ELF-1 (cell line): ENCODE results near the gene STK35.

Experiments used
- DNase-seq: peaks from one replicate; pipeline ENCODE4 v3.0.0-alpha.2; 2016; ENCODE audit warnings: low read depth, low spot score

Gene STK35

GRCh38 chr20:2133318-2134183 is 31.9 kb downstream of the STK35 start:
- DNase-seq = peak; percentile 57

- no peak for DNase-seq
Measured at GRCh38 chr20:2135013-2135412, 33.4 kb downstream of the STK35 start.

DNA sequence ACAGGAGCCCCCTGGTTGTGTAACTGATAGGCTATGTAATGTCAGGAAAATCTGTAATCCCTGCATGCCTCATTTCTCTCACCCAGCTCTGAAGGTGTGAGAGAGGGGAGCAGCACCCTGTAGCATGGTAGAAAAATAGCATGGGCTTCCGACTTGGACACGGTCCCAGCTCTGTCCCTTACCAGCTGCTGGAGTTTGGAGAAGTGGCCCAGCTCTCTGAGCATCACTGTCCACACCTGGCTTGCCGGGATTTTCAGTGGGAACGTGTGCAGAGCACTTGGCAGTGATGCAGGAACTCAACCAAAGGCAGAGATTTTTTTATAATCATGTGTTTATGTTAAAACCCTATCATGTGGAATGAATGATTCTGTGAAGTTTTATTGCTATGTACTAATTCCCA is 34.6 kb downstream of the STK35 start:
- no peak for DNase-seq

DNA sequence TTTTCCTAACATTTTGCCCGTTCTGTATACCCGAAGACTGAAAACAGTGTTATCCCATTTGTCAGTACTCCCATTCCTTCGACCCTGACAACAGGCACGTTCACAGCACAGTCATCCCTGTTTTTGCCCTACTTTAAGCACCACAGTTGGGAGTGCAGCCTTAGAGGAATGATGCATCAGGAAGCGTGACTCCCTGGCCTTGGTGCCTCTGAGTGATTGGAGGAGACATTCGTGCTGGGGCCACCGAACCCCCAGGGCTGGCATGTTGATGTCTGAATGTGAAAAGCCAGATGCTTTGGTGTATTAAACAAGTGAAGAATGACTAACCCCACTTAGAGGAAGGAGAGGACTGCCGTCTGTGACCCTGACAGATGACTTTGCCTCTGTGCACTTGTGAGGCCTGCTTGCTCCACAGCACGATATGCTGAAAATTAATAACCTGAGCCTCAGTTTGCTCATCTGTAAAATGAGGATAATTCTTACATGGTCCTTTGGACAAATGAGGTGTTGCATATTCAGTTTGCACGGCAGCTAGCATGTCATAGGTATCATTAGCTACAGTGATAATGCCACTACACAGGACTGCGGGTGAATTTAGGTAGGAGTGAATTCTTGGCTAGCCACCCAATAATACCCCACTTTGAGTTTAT is 36.0 kb downstream of the STK35 start:
- no peak for DNase-seq

DNA sequence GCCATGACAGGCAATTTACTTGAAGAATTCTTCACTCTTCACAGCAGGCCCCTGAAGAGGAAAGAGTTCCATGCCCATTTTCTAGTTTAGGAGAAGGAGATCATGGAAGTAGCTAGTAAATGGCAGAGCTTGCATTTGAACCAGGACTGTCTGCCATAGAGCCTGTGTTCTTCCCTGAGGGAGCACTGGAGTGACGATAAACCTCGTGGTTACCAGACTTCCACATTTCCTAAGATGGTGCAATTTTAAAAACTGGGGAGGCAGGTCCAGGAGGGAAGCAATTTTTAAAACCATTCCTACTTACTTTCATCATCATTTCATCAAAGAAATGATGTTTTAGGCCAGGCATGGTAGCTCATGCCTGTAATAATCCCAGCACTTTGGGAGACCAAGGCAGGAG is 36.8 kb downstream of the STK35 start:
- DNase-seq = no peak

DNA sequence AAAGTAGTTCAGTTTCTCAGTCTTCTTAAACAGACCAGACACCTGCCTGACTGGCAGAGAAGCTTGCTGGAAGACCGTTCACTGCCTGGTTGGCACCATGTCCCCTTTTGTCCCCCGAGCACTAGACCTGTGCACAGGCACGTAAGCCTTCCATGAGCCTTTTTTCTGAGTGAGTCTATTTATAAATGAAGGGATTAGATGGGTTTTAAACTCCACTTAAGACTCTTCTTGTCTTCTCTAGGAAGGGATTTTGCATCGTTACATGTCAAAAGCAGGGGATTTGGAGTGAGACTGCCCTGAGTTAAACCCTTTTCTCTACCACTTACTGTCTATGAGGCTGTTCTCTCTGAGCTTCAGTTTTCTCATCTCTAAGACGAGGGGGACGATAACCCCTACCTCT is 37.6 kb downstream of the STK35 start:
- no peak for DNase-seq

- DNase-seq = no peak
Measured at GRCh38 chr20:2139736-2140135, 38.1 kb downstream of the STK35 start.

GRCh38 chr20:2140561-2140960 is 38.9 kb downstream of the STK35 start:
- no peak for DNase-seq

GRCh38 chr20:2141600-2142575 is 40.3 kb downstream of the STK35 start:
- no peak for DNase-seq

DNA sequence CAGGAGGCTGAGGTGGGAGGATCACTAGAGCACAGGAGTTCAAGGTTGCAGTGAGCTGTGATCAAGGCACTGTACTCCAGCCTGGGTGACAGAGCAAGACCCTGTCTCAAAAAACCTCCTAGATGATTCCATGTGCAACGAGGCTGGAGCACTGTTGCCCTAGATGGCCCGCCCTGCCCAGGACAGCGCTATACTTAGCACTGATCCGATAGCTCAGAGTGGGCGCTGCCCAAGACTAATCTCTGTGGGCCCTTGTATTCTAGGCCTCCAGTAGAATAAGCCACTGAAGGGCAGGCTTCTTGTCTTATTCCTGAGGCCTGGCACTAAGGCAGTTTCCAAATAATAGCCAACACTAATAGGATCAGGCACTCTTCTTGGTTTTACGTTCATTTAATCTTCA is 41.0 kb downstream of the STK35 start:
- DNase-seq = no peak

DNA sequence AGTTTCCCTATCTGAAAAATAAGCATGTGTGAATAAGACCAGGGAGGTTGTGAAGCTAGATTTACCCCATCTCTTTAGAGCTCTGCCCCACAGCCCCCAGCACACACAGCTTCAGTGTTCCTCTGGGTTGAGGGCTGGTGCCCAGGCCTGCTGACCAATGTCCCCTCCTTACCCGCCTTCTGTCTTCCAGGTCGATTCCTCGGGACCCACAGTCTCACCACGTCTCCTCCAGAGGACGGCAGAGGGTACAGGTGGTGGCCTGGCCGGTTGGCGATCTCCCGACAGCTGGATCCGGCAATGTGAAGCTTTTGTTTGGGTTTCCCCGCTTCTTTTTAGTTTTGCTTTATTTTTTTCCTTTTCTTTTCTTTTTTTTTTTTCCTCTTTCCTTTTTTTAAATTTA is 42.0 kb downstream of the STK35 start:
- DNase-seq = no peak

DNA sequence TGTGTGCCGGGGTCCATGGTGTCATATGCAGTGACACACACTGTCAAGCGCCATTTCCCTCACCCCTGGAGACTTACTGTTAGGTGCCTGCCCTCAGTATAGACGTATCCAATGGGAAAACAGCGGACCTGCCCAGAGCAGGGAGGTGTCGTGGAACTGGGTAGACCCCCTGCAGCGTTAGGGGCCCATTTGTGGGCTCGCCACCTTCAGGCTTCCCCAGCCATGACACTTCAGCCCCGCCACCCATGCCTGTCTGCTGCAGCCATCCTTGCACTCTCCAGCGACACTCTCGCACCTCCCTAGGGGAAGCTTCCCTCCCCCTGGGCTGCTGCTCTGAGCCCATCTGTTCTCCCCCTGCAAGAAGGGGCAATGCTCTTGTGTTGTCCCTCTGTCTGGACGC is 43.2 kb downstream of the STK35 start:
- DNase-seq = no peak

- DNase-seq = no peak
Measured at GRCh38 chr20:2145376-2145775, 43.7 kb downstream of the STK35 start.

DNA sequence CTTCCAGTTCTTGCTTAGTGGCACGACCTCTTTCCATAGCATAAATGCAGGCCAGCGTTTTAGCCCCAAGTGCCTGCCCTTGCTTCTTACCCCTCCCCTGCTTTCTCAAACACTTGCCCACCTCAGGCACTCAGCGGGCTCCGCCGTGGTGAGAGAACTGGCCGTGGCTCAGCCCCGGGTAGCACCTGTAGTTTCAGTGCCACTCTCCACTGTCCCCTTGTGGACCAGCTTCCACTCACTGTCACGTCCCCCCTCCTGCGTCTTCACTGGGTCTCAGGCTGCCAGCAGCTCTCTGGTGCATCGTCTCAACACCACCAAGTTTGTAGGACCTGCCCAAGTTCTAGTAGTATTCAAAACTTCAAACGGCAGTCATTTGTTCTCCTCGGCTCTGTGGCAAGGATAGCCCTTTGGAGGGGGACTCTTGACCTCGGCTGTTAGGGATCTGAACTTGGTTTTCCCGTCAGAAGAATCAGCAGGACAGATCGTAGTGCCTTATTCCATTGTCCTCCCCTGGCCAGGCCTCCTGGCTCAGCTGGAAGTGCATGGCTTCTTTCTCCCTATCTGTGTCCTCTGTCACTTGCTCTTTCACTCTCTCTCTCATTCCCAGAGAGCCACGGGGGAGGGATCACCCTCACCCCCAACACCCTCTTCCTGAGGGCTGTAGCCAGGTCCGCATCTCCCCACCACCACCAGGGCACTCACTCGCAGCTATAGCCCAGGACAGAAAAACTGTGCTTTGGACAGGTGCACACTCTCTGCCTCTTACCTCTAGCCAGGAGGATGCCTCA is 44.6 kb downstream of the STK35 start:
- no peak for DNase-seq

GRCh38 chr20:2149507-2149906 is 47.9 kb downstream of the STK35 start:
- no peak for DNase-seq

DNA sequence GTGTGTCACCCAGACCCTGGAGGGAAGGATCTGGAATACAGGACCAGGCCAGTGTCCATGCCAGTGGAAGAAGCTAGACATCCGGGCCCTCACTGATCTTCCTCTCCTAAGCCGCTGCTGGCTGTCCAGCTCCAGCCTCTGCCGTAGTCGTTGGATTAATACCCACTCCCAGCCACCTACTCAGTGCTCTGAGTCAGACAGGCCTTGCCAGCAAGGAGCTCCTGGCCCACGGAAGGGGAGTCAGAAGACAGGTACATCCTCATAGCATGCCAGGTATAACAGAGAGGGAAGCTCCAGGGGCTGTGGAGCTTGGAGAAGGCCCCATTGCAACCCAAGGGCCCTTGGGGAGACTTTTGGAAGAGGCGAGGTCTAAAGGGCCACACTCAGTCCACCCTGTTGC is 49.0 kb downstream of the STK35 start:
- DNase-seq = no peak

GRCh38 chr20:2151858-2152281 is 50.2 kb downstream of the STK35 start:
- DNase-seq = peak; percentile 26

DNA sequence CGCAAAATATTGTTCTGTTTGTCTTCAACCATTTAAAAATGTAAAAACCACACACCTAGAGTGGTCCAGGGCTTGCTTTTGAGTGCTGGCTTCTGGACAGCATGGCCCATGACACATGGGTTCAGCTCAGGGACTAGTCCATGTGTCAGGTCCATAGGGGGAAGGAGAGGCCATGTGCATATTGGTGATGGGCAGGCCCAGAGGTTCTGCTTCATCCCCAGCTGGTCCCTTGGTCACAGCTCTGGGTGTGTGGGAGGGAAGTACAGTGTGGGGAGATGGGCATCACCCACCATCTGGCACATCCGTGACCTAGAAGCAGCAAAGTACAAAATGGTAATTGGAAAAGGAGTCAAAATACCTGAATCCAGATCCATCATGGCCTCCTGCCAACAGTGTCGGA is 50.7 kb downstream of the STK35 start:
- no peak for DNase-seq

DNA sequence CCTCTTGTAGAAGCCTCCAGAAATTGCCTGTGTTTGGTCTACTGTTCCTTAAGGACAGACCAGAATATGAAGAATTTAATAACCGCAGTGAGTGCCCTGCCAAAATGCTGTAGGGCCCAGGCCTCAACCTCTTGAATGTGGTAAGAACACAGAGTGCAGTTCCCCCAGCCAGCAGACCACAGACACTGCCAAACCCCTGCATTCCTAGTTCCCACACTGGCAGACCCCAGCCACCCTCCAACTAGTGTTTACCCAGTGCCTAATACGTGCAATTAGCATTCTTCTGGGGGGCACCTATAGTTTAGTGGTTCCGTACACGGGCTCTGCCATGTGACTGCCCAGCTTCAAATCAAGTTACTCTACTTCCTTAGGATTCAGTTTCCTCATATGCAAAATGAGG is 51.7 kb downstream of the STK35 start:
- DNase-seq = no peak

DNA sequence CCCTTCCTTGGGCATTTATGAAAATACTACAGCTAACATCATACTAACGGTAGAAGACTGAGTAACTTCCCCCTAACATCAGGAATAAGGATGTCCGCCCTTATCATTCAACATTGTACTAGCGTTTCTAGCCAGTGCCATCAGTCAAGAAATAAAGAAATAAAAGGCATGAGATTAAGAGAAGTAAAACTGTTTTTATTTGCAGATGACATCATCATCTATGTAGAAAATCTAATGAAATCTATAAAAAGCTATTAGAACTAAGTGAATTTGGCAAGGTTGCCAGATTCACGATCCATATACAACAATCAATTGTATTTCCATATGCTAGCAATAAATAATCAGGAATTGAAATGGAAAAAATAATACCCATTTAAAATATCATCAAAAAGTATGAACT is 54.6 kb downstream of the STK35 start:
- no peak for DNase-seq
